ENCODE data around the gene CLPTM1L. TPM values are rescaled to one million over a fixed set of nuclear protein-coding genes. Genes with fewer than 3 reads are reported as not detected.
"Not testable (repeated sequence)": the region's sequence is repeated elsewhere in the genome, so short reads cannot be mapped to it uniquely, and the experiment has no call there.

Gene CLPTM1L
- polyA plus RNA-seq, 1 donor from 2014 or later: 61.6 TPM

DNA sequence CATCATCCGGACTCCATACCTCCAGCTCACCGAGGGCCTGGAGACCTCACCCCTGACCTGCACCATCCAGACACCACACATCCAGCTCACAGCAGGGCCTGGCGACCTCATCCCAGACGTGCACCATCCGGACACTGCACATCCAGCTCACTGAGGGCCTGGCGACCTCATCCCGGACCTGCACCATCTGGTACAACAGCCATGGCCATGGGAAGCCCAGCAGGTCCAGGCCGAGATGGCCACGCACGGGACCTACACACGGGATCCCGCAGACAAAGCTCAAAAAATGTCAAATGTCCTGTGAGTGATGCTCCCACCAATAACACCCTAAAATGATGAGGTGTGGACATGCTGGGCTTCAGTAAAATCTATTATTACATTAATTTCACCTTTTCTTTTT is 59.8 kb downstream of the CLPTM1L start:
- no peak overlapping the region for H2AFZ ChIP-seq (ENCODE audit: low read depth, low read length)
- TF ChIP-seq EP300 (conservative IDR thresholded peaks at IDR 0.05; ENCODE audit: poor library complexity, severe bottlenecking) (no peak), MXI1 (conservative IDR thresholded peaks at IDR 0.05; ENCODE audit: poor library complexity, severe bottlenecking) (no peak), POLR2AphosphoS5 (IDR thresholded peaks at IDR 0.05) (no peak), SMC3 (conservative IDR thresholded peaks at IDR 0.05; ENCODE audit: poor library complexity) (no peak), TAF1 (IDR thresholded peaks at IDR 0.05; ENCODE audit: low read depth) (no peak), EZH2 (IDR thresholded peaks at IDR 0.05; ENCODE audit: borderline replicate concordance, insufficient read depth, low read length, poor library complexity, severe bottlenecking) (no peak), RAD21 (conservative IDR thresholded peaks at IDR 0.05) (no peak)
- TF ChIP-seq, protein P1, sequence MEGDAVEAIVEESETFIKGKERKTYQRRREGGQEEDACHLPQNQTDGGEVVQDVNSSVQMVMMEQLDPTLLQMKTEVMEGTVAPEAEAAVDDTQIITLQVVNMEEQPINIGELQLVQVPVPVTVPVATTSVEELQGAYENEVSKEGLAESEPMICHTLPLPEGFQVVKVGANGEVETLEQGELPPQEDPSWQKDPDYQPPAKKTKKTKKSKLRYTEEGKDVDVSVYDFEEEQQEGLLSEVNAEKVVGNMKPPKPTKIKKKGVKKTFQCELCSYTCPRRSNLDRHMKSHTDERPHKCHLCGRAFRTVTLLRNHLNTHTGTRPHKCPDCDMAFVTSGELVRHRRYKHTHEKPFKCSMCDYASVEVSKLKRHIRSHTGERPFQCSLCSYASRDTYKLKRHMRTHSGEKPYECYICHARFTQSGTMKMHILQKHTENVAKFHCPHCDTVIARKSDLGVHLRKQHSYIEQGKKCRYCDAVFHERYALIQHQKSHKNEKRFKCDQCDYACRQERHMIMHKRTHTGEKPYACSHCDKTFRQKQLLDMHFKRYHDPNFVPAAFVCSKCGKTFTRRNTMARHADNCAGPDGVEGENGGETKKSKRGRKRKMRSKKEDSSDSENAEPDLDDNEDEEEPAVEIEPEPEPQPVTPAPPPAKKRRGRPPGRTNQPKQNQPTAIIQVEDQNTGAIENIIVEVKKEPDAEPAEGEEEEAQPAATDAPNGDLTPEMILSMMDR (IDR thresholded peaks at IDR 0.05; ENCODE audit: poor library complexity, severe bottlenecking): no peak
- TF ChIP-seq, protein P2, sequence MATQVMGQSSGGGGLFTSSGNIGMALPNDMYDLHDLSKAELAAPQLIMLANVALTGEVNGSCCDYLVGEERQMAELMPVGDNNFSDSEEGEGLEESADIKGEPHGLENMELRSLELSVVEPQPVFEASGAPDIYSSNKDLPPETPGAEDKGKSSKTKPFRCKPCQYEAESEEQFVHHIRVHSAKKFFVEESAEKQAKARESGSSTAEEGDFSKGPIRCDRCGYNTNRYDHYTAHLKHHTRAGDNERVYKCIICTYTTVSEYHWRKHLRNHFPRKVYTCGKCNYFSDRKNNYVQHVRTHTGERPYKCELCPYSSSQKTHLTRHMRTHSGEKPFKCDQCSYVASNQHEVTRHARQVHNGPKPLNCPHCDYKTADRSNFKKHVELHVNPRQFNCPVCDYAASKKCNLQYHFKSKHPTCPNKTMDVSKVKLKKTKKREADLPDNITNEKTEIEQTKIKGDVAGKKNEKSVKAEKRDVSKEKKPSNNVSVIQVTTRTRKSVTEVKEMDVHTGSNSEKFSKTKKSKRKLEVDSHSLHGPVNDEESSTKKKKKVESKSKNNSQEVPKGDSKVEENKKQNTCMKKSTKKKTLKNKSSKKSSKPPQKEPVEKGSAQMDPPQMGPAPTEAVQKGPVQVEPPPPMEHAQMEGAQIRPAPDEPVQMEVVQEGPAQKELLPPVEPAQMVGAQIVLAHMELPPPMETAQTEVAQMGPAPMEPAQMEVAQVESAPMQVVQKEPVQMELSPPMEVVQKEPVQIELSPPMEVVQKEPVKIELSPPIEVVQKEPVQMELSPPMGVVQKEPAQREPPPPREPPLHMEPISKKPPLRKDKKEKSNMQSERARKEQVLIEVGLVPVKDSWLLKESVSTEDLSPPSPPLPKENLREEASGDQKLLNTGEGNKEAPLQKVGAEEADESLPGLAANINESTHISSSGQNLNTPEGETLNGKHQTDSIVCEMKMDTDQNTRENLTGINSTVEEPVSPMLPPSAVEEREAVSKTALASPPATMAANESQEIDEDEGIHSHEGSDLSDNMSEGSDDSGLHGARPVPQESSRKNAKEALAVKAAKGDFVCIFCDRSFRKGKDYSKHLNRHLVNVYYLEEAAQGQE (IDR thresholded peaks at IDR 0.05; ENCODE audit: borderline replicate concordance): no peak
- no peaks in the 10 kb centered on the region for H3K36me3 ChIP-seq (ENCODE audit: insufficient read depth, low read length)
- peaks cover 2% of the 10 kb centered on the region for H4K20me1 ChIP-seq (ENCODE audit: insufficient read depth)
- no peaks in the 10 kb centered on the region for H3K9me3 ChIP-seq (ENCODE audit: low read length)
- no peak overlapping the region for H3K4me3 ChIP-seq (ENCODE audit: low read length)
- no peaks in the 10 kb centered on the region for H3K79me2 ChIP-seq (replicated peaks; ENCODE audit: insufficient read depth, low read length)
- H3K9me2 ChIP-seq (ENCODE audit: insufficient read depth, low read length): no peaks in the 10 kb centered on the region
- no peak overlapping the region for H3K27ac ChIP-seq (ENCODE audit: low read length)
- H3K27me3 ChIP-seq (ENCODE audit: insufficient read depth, low read depth, low read length): no peaks in the 10 kb centered on the region
- H3K9ac ChIP-seq (ENCODE audit: low read length): no peak overlapping the region
- H3F3A ChIP-seq (ENCODE audit: insufficient read depth, low read length, poor library complexity, severe bottlenecking): no peaks in the 10 kb centered on the region
- H3K4me2 ChIP-seq (ENCODE audit: low read length): no peak overlapping the region

DNA sequence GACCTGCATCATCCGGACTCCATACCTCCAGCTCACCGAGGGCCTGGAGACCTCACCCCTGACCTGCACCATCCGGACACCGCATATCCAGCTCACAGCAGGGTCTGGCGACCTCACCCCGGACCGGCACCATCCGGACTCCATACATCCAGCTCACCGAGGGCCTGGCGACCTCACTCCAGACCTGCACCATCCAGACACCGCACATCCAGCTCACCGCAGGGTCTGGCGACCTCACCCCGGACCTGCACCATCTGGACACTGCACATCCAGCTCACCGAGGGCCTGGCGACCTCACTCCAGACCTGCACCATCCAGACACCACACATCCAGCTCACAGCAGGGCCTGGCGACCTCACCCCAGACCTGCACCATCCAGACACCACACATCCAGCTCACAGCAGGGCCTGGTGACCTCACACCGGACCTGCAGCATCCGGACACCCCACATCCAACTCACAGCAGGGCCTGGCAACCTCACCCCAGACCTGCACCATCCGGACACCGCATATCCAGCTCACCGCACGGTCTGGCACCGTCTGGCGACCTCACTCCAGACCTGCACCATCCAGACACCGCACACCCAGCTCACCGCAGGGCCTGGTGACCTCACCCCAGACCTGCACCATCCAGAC is 60.4 kb downstream of the CLPTM1L start:
- not testable (repeated sequence) for H3K4me3 ChIP-seq (ENCODE audit: low read length); H3K36me3 ChIP-seq (ENCODE audit: insufficient read depth, low read length); H3K27ac ChIP-seq (ENCODE audit: low read length); H3K27me3 ChIP-seq (ENCODE audit: insufficient read depth, low read depth, low read length); H2AFZ ChIP-seq (ENCODE audit: low read depth, low read length); H3K9ac ChIP-seq (ENCODE audit: low read length); H3K4me2 ChIP-seq (ENCODE audit: low read length); H3K9me2 ChIP-seq (ENCODE audit: insufficient read depth, low read length); H3K9me3 ChIP-seq (ENCODE audit: low read length); H4K20me1 ChIP-seq (ENCODE audit: insufficient read depth); H3K79me2 ChIP-seq (replicated peaks; ENCODE audit: insufficient read depth, low read length); H3F3A ChIP-seq (ENCODE audit: insufficient read depth, low read length, poor library complexity, severe bottlenecking)

DNA sequence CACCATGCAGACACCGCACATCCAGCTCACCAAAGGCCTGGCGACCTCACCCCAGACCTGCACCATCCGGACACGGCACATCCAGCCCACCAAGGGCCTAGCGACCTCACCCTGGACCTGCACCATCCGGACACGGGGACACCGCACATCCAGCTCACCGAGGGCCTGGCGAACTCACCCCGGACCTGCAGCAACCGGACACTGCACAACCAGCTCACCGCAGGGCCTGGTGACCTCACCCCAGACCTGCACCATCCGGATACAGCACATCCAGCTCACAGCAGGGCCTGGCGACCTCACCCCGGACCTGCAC is 61.2 kb downstream of the CLPTM1L start:
- H4K20me1 ChIP-seq (ENCODE audit: insufficient read depth); H2AFZ ChIP-seq (ENCODE audit: low read depth, low read length); H3K9me3 ChIP-seq (ENCODE audit: low read length); H3K27ac ChIP-seq (ENCODE audit: low read length); H3K9ac ChIP-seq (ENCODE audit: low read length); H3K9me2 ChIP-seq (ENCODE audit: insufficient read depth, low read length); H3K4me3 ChIP-seq (ENCODE audit: low read length); H3K79me2 ChIP-seq (replicated peaks; ENCODE audit: insufficient read depth, low read length); H3F3A ChIP-seq (ENCODE audit: insufficient read depth, low read length, poor library complexity, severe bottlenecking); H3K36me3 ChIP-seq (ENCODE audit: insufficient read depth, low read length); H3K27me3 ChIP-seq (ENCODE audit: insufficient read depth, low read depth, low read length); H3K4me2 ChIP-seq (ENCODE audit: low read length): not testable (repeated sequence)

DNA sequence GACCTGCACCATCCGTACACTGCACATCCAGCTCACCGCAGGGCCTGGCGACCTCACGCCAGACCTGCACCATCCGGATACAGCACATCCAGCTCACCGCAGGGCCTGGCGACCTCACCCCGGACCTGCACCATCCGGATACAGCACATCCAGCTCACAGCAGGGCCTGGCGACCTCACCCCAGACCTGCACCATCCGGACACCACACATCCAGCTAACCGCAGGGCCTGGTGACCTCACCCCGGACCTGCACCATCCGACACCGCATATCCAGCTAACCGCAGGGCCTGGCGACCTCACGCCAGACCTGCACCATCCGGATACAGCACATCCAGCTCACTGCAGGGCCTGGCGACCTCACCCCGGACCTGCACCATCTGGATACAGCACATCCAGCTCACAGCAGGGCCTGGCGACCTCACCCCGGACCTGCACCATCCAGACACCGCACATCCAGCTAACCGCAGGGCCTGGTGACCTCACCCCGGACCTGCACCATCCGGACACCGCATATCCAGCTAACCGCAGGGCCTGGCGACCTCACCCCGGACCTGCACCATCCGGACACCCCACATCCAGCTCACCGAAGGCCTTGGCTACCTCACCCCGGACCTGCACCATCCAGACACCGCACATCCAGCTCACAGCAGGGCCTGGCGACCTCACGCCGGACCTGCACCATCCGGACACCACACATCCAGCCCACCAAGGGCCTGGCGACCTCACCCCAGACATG is 61.7 kb downstream of the CLPTM1L start:
- not testable (repeated sequence) for H3K9me3 ChIP-seq (ENCODE audit: low read length); H3K36me3 ChIP-seq (ENCODE audit: insufficient read depth, low read length); H3K79me2 ChIP-seq (replicated peaks; ENCODE audit: insufficient read depth, low read length); H3K4me2 ChIP-seq (ENCODE audit: low read length); H2AFZ ChIP-seq (ENCODE audit: low read depth, low read length); H3F3A ChIP-seq (ENCODE audit: insufficient read depth, low read length, poor library complexity, severe bottlenecking); H3K9me2 ChIP-seq (ENCODE audit: insufficient read depth, low read length); H3K27me3 ChIP-seq (ENCODE audit: insufficient read depth, low read depth, low read length); H3K27ac ChIP-seq (ENCODE audit: low read length); H4K20me1 ChIP-seq (ENCODE audit: insufficient read depth); H3K4me3 ChIP-seq (ENCODE audit: low read length); H3K9ac ChIP-seq (ENCODE audit: low read length)

All from neural cell (in vitro differentiated cells).